A172 (cell line): ENCODE data around the gene ASCL5. TPM values are rescaled to one million over a fixed set of nuclear protein-coding genes. Genes with fewer than 3 reads are reported as not detected.
"Not testable (repeated sequence)": the region's sequence is repeated elsewhere in the genome, so short reads cannot be mapped to it uniquely, and the experiment has no call there.

ENCODE experiments used
- DNase-seq: peaks from one replicate; pipeline ENCODE4 v3.0.0-alpha.2; 2015; ENCODE audit warnings: low spot score
- total RNA-seq: library from RNA; depleted of rRNA; stranded (reverse); fragments of >200 nt; shearing (Covaris generic); gene quantifications from 2 replicates; pipeline ENCODE4 v1.2.3, GENCODE V29; 2014; rRNA removed

Gene ASCL5
- not detected in 2 replicates for total RNA-seq

- peak; percentile 87 for DNase-seq
Observed at GRCh38 chr1:201126832-201127754, at the start of gene ASCL5. TSS of gene ASCL5 (minus strand) at chr1:201127184. CDS start at chr1:201115372, 11,812 bp downstream.

- no peak for DNase-seq
Observed at GRCh38 chr1:201175820-201176500, 49.0 kb upstream of the ASCL5 start.

DNA sequence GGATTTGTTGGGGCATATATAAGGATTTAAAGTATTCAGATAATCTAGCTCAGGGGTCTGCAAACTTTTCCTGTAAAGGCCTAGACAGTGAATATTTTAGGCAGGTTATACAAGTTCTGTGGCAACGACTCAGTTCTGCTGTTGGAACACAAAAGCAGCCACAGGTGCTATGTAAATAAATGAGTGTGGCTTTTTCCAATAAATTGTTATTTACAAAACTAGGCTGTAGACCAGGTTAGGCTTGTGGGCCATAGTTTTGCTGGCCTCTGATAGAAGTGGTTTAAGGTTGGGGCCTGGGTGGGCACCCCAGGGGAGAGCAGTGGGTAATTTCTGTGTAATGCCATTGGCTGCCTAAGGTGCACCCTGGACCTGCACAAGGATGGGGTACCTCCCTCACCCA is 46.8 kb upstream of the ASCL5 start:
- no peak for DNase-seq

DNA sequence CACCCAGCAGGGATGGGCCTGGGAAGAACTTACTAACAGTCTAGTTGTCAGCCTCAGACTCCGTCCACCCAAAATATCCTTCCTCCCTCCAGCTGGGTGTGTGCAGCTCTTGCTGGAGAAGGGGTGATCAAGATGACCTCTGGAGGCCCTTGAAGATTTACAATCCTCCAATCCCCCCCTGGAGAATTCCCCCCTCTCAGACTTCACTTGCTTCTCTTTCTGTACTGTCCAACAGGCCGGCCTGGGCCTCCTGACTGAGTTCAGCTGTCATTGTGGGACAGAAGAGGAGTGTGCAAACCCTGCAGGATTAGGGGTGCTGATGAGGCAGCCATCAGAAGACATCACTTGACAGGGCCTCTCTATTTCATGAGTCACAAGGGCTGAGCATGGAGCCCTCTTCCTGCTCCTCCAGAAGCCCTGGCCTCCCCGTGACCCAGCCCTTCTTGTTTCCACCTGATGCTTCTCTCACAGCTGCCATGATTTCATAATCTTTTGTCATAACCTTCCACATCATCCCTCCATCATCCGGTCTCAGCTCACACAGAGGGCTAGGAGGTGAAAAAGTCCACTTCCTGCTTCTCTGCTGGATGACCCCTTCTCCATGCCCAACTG is 46.1 kb upstream of the ASCL5 start:
- DNase-seq = peak; percentile 52

DNA sequence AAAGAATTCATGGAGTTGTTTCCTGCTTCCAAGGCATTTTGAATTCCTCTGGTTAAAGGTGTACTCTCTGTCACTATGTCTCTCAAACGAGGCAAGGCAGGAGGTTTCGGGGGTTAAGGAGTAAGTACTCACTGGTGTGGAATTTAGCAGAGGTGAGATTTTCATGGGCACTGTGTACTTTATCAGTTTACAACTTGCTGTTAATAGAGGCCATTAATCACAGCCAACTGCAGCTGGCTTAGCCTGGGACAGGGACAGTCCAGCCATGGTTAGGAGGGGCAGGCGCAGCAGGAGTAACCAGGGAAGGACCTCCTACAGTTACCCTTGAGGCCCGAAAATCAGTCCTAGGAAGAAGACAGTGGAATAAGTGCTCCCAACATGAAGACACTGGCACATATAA is 45.3 kb upstream of the ASCL5 start:
- DNase-seq = peak; percentile 35

DNA sequence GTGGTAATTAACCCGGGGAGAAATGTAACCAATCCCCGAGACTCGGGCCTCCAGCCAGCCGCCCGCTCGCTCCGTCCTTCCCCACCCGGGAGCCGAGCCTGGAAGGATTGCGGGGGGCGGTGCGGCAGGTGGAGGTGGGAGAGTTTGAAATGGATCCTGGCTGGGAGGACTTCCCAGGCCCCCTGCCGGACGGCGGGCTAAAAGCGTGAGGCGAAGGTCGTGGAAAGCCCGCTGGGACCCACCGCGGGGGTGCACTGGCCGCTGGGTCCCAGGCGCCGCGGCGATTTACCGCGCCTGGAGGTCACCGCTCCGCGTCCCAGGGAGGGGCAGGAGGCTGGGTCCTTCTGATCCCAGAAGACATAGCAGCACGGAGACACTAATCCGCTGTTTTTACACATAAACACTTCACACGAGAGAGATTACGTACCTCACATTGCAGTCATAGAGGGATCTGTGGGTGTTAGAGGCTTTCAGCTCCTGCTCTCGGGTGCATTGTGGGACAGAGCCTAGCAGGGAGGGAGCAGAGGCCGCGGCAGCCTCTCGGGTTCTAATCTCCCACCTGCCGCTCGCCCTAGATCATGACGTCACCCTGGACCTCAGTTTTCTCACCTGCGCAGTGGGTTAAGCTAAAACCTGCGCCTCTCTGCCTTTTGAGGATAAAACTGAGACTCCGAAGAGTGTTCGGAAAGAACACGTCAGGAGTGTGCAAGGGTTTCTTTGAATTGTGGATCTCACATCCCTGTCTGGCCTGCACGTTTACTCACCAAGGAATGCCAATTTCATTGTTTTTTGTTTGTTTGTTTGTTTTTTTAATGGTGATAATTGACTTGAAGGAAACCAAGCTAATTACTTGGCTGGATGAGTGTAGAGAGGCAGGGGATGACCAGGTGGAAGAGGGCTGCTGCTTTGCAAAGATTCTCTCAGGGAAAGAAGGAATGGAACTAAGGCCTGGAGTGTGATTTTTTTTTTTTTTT is 44.4 kb upstream of the ASCL5 start:
- DNase-seq = peak; percentile 58

GRCh38 chr1:201170533-201171062 is 43.6 kb upstream of the ASCL5 start:
- DNase-seq = peak; percentile 93

DNA sequence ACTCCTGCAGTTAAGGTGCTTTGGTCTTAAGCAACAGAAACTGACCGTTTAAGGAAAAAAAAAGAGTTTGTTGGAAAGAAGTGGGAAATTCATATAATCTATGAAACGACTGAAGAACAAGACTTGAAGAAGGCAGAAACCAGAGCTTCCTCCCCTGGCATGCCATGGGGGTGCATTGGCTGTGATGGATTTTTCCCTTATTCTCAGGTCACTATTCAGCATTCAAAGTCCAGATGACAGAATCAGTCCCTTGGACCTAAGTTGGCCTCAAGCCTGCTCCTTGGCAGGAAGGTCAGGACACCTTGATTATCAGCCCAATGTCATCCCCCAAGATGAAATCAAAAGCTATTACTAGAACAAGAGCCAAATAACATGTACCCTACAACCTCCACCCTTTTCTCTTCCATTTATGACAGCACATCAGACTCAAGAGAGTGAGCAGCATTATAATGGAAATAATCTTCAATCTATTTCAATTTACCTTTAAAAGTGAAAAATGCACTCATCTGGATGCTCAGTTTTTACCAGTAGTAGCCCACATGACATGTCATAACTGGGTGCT is 43.1 kb upstream of the ASCL5 start:
- DNase-seq = no peak

- DNase-seq = no peak
Observed at GRCh38 chr1:201169203-201169602, 42.2 kb upstream of the ASCL5 start.

DNA sequence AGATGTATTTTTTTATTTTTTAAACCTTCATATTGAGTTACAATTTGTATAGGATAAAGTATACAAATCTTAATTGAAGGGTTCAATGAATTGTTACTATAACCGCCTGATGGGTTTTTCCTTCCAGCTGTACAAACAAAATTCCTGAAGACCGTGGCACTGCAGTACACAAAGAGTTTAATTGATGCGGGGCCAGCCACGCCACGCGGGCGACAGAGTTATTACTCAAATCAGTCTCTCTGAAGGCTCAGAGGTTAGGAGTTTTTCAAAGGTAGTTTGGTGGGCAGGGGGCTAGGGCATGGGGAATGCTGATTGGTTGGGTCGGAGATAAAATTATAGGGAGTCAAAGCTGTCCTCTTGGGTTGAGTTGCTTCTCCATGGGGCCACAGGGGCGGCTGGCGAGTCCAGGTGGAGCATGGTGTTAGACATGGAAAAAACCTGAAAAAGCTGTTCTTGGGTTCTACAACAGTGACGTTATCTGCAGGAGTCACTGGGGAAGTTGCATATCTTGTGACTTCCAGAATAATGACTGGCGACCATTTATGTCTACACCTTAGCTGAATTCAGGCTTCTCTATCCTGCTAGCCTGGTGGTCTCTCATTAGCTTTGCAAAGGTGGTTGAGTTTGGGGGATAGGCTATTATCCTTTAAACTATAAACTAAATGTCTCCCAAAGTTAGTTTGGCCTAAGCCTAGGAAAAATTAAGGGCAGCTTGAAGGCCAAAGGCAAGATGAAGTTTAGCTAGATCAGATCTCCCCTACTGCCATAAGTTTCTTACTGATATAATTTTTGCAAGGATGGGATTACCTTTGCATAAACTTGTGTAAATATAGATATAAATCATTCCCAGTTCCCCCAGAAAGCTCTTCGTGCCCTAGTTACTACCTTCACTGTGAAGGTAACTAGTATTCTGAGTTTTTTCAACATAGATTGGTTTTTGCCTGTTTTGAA is 40.3 kb upstream of the ASCL5 start:
- DNase-seq = no peak

GRCh38 chr1:201164645-201165044 is 37.7 kb upstream of the ASCL5 start:
- no peak for DNase-seq

GRCh38 chr1:201163707-201164106 is 36.7 kb upstream of the ASCL5 start:
- no peak for DNase-seq

- DNase-seq = not testable (repeated sequence)
Observed at GRCh38 chr1:201163036-201163435, 36.1 kb upstream of the ASCL5 start.

- no peak for DNase-seq
Observed at GRCh38 chr1:201157949-201158348, 31.0 kb upstream of the ASCL5 start.

- no peak for DNase-seq
Observed at GRCh38 chr1:201156819-201157218, 29.8 kb upstream of the ASCL5 start.

GRCh38 chr1:201156346-201156745 is 29.4 kb upstream of the ASCL5 start:
- DNase-seq = no peak

GRCh38 chr1:201155354-201155753 is 28.4 kb upstream of the ASCL5 start:
- no peak for DNase-seq

GRCh38 chr1:201154389-201155165 is 27.6 kb upstream of the ASCL5 start, which contains the start of gene TMEM9:
TSS of gene TMEM9 (minus strand) at chr1:201154474. CDS start at chr1:201153923, 551 bp downstream.
- peak; percentile 93 for DNase-seq
